Body of pancreas (tissue), 4 donors: Measurements from ENCODE around the gene ABCD3. TPM values are rescaled to one million over a fixed set of nuclear protein-coding genes. Genes with fewer than 3 reads are reported as not detected.

Experiments used
- ATAC-seq: fragments of 150-250 bp; one replicate; pipeline ENCODE4 v1.9.1; 2016
- DNase-seq, 4 donors: peaks; one replicate each; pipeline ENCODE4 v3.0.0-alpha.2; 2019
- H3K27ac ChIP-seq, 4 donors: fragments of 200-600 bp; sonication (generic); 1 replicate in 3 of 4; 2 replicates in 1 of 4; pipeline versions ENCODE4 v1.5.1 to v1.6.1; 2016 to 2019; ENCODE audit warnings: mild to moderate bottlenecking in 1 of 4, mixed read lengths in 1 of 4, moderate library complexity in 1 of 4
- H3K27me3 ChIP-seq, 2 donors: fragments of 200-600 bp; sonication (generic); one replicate each; pipeline ENCODE4 v1.6.0; 2016; ENCODE audit warnings: mild to moderate bottlenecking in 1 of 2
- H3K36me3 ChIP-seq, 2 donors: fragments of 200-600 bp; sonication (generic); replicated peaks in 1 of 2; 2 replicates each; pipeline ENCODE4 v1.5.1; 2016; ENCODE audit warnings: low read depth in 2 of 2; ENCODE audit not compliant: insufficient read depth in 1 of 2
- H3K4me1 ChIP-seq: fragments of 200-600 bp; sonication (generic); one replicate; pipeline ENCODE4 v1.6.0; 2016
- H3K4me3 ChIP-seq, 2 donors: fragments of 200-600 bp; sonication (generic); 1 replicate in 1 of 2; 2 replicates in 1 of 2; pipeline ENCODE4 v1.5.1; 2016 to 2019
- H3K9me3 ChIP-seq, 3 donors: fragments of 200-600 bp; sonication (generic); 1 replicate in 2 of 3; 2 replicates in 1 of 3; pipeline ENCODE4 v1.5.1; 2016
- POLR2A ChIP-seq, 3 donors: fragments of 450-650 bp; IDR thresholded peaks; one replicate each; pipeline ENCODE4 v1.6.1; 2016; ENCODE audit warnings: antibody characterized with exemption in 3 of 3, mild to moderate bottlenecking in 2 of 3
- WGBS, 2 donors: methylation state at CpG; one replicate each; pipeline ENCODE4 v1.1.5; 2017; 5-methylcytosine and 5-hydroxymethylcytosine counted together
- intact Hi-C: fragments of 100-400 bp; cut with DNase I; formaldehyde crosslinking; loops from one replicate; pipeline ENCODE4 v1.15.1; 2023
- total RNA-seq, 2 donors: library from RNA; depleted of rRNA; stranded (reverse); fragments of >200 nt; gene quantifications; one replicate each; pipeline ENCODE4 v1.1.0, GENCODE V29; 2016
- TF ChIP-seq, protein P1 (sequence below), 7 experiments: fragments of 450-650 bp in 4 of 7; fragments of 200-600 bp in 3 of 7; sonication (generic) in 3 of 7; IDR thresholded peaks; one replicate each; pipeline ENCODE4 v1.5.1; 2016 to 2019; ENCODE audit warnings: antibody characterized with exemption in 7 of 7

ABCD3 gene
- total RNA-seq, 2 donors from 2014 or later, result 27.4 to 29.8 TPM

DNA sequence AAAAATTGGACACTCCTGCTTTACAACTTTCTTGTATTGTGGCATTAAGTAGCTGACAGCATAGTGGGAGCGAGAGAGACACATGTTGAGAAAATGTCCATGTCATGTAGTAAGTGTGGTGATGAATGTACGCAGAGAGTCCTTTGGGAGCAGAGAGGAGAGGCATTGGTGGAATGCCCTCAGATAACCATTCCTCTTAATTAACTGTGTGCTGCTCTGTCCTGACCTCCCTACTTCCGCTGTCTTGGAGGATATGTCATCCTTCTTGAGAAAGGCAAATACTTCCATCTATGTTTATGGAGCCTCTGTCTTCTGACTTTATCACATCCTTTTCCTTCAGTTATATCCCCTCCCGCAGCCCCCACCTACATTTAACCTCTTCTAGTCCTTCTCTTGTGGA lies 85.0 kb downstream of the ABCD3 start:
- Histone ChIP-seq H3K36me3 (peaks cover 0 to 12% of the 10 kb centered on the region in 2 donors), H3K27ac (no peak overlapping the region), H3K4me3 (no peak overlapping the region), H3K4me1 (no peaks in the 10 kb centered on the region), H3K9me3 (no peaks in the 10 kb centered on the region), H3K27me3 (no peaks in the 10 kb centered on the region)
- ATAC-seq, result no peak
- intact Hi-C loops, result no loop called here
- TF ChIP-seq, protein P1, sequence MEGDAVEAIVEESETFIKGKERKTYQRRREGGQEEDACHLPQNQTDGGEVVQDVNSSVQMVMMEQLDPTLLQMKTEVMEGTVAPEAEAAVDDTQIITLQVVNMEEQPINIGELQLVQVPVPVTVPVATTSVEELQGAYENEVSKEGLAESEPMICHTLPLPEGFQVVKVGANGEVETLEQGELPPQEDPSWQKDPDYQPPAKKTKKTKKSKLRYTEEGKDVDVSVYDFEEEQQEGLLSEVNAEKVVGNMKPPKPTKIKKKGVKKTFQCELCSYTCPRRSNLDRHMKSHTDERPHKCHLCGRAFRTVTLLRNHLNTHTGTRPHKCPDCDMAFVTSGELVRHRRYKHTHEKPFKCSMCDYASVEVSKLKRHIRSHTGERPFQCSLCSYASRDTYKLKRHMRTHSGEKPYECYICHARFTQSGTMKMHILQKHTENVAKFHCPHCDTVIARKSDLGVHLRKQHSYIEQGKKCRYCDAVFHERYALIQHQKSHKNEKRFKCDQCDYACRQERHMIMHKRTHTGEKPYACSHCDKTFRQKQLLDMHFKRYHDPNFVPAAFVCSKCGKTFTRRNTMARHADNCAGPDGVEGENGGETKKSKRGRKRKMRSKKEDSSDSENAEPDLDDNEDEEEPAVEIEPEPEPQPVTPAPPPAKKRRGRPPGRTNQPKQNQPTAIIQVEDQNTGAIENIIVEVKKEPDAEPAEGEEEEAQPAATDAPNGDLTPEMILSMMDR (IDR thresholded peaks at IDR 0.05), result no peak
- TF ChIP-seq POLR2A (IDR thresholded peaks at IDR 0.05), result no peak
- WGBS, 2 donors, result 84 to 87% methylated on average over 4 of the region's 4 CpGs
- DNase-seq, result no peak

GRCh38 chr1:94504601-94505000 lies 86.4 kb downstream of the ABCD3 start:
- H3K27me3 ChIP-seq, result no peaks in the 10 kb centered on the region
- H3K4me1 ChIP-seq, result no peaks in the 10 kb centered on the region
- TF ChIP-seq POLR2A (IDR thresholded peaks at IDR 0.05), result no peak
- TF ChIP-seq, protein P1 (IDR thresholded peaks at IDR 0.05), result no peak
- 88 to 89% methylated on average over 1 of the region's 1 CpG for WGBS, 2 donors
- intact Hi-C loops, result no loop called here
- DNase-seq, result no peak
- H3K4me3 ChIP-seq, result no peak overlapping the region
- H3K27ac ChIP-seq, result no peak overlapping the region
- peaks cover 0 to 7% of the 10 kb centered on the region in 2 donors for H3K36me3 ChIP-seq
- ATAC-seq, result no peak
- H3K9me3 ChIP-seq, result no peaks in the 10 kb centered on the region

GRCh38 chr1:94512816-94513215 lies 94.6 kb downstream of the ABCD3 start:
- Histone ChIP-seq H3K4me3 (no peak overlapping the region), H3K36me3 (peaks cover 0 to 3% of the 10 kb centered on the region in 2 donors), H3K27me3 (no peaks in the 10 kb centered on the region), H3K4me1 (peaks cover 11% of the 10 kb centered on the region), H3K9me3 (no peaks in the 10 kb centered on the region), H3K27ac (no peak overlapping the region)
- DNase-seq (no peak), ATAC-seq (no peak)
- TF ChIP-seq POLR2A (IDR thresholded peaks at IDR 0.05), result no peak
- TF ChIP-seq, protein P1 (IDR thresholded peaks at IDR 0.05), result no peak
- intact Hi-C loops, result no loop called here
- WGBS, 2 donors, result 95% methylated on average over 2 of the region's 2 CpGs

- intact Hi-C loops, result no loop called here
- TF ChIP-seq POLR2A (IDR thresholded peaks at IDR 0.05), result no peak
- TF ChIP-seq, protein P1 (IDR thresholded peaks at IDR 0.05), result peak; percentile 39 to 66 (median 54)
- Histone ChIP-seq H3K27ac (no peak overlapping the region), H3K9me3 (no peaks in the 10 kb centered on the region), H3K4me3 (no peak overlapping the region), H3K4me1 (peaks cover 11% of the 10 kb centered on the region), H3K36me3 (peaks cover 0 to 3% of the 10 kb centered on the region in 2 donors), H3K27me3 (no peaks in the 10 kb centered on the region)
- ATAC-seq, result peak; percentile 42
- peak in 3 of 4 donors; percentile 30 to 56 (median 49) for DNase-seq
- 69 to 77% methylated on average over 2 of the region's 2 CpGs for WGBS, 2 donors
These were observed 96.0 kb downstream of the ABCD3 start for GRCh38 chr1:94514095-94514727.
